Psoas muscle (tissue), 8 donors: ENCODE results near the gene CLBA1. TPM values are rescaled to one million over a fixed set of nuclear protein-coding genes. Genes with fewer than 3 reads are reported as not detected.

Experiments used
- ATAC-seq, 4 donors: fragments of 200-7000 bp; cut with Tn5 transposase; one replicate each; pipeline ENCODE4 v1.9.1; 2020; ENCODE audit warnings: moderate library complexity in 3 of 4, mild to moderate bottlenecking in 2 of 4
- DNase-seq, 2 donors: peaks; one replicate each; pipeline ENCODE4 v3.0.0-alpha.2; 2020
- H3K27ac ChIP-seq: fragments of 200-600 bp; one replicate; pipeline ENCODE4 v1.8.0; 2022
- H3K27me3 ChIP-seq, 3 donors: fragments of 200-600 bp in 1 of 3; one replicate each; pipeline versions ENCODE4 v1.6.1 to v1.8.0; 2013 to 2022; ENCODE audit warnings: low read length in 2 of 3, mild to moderate bottlenecking in 2 of 3, moderate library complexity in 1 of 3; ENCODE audit not compliant: insufficient read depth in 3 of 3
- H3K36me3 ChIP-seq, 2 donors: fragments of 200-600 bp in 1 of 2; one replicate each; pipeline versions ENCODE4 v1.6.1 to v1.8.0; 2013 to 2022; ENCODE audit warnings: low read depth in 1 of 2, mild to moderate bottlenecking in 1 of 2, moderate library complexity in 1 of 2; ENCODE audit not compliant: insufficient read depth in 1 of 2
- H3K4me1 ChIP-seq: fragments of 200-600 bp; one replicate; pipeline ENCODE4 v1.8.0; 2022
- H3K4me3 ChIP-seq: fragments of 200-600 bp; one replicate; pipeline ENCODE4 v1.8.0; 2022; ENCODE audit warnings: mild to moderate bottlenecking
- H3K9me3 ChIP-seq: fragments of 200-600 bp; one replicate; pipeline ENCODE4 v1.8.0; 2022
- CTCF ChIP-seq: fragments of 200-600 bp; IDR thresholded peaks from one replicate; pipeline ENCODE4 v1.8.0; 2022; ENCODE audit warnings: antibody characterized with exemption
- WGBS, 3 donors: extraction: QIAGEN DNeasy Blood & Tissue Kit; methylation state at CpG; one replicate each; pipeline versions ENCODE4 v1.1.6 to v1.1.7; 2013; 5-methylcytosine and 5-hydroxymethylcytosine counted together
- intact Hi-C, 2 donors: fragments of 100-400 bp; cut with DNase I; formaldehyde crosslinking; loops; one replicate each; pipeline versions ENCODE4 v1.11.0 to v1.14.2; 2022
- polyA plus RNA-seq, 3 donors: library from polyadenylated mRNA; stranded (reverse); fragments of 200-250 nt; gene quantifications; one replicate each; pipeline ENCODE4 v1.2.3, GENCODE V29; 2013
- total RNA-seq, 4 donors: library from RNA; stranded (reverse); fragmentation: NEBNext Ultra II Directional in 2 of 4; extraction: Animal tissue kit (Norgen Biotek cat#: 25700) in 2 of 4; gene quantifications; one replicate each; pipeline versions ENCODE4 v1.2.1 to v1.2.4, GENCODE V29; 2021 to 2023
- donor health status: healthy with polysubstance abuse.
- donor health status: DM: no; HTN: no; CAD: no; lungs with moderate emphysema.
- donor health status: Bipolar disorder and iron deficiency.
- donor health status: healthy.
- donor health status: DM: yes; HTN: yes; CAD: no.
- donor health status: DM: no; HTN: no; CAD: no.
- donor health status: DM: no; HTN: no; CAD: no.
- donor health status: DM: yes; HTN: yes; CAD: no.

The CLBA1 gene
- total and polyA plus RNA-seq, 7 donors = 1.3 to 6.8 (median 1.7) TPM

GRCh38 chr14:104991896-104992230 lies 6.3 kb downstream of the CLBA1 start:
- WGBS, 3 donors = 97 to 99% (median 98%) methylated on average over 31 to 34 of the region's 34 CpGs
- no peak overlapping the region for H3K4me3 ChIP-seq
- no peaks in the 10 kb centered on the region for H3K27me3 ChIP-seq
- H3K27ac ChIP-seq = no peak overlapping the region
- no peaks in the 10 kb centered on the region for H3K9me3 ChIP-seq
- H3K4me1 ChIP-seq = peaks cover 1% of the 10 kb centered on the region
- TF ChIP-seq CTCF = no peak
- ATAC-seq = no peak
- intact Hi-C loops = no loop called here
- DNase-seq = no peak
- H3K36me3 ChIP-seq = no peaks in the 10 kb centered on the region

GRCh38 chr14:104992501-104992900 lies 6.9 kb downstream of the CLBA1 start:
- ATAC-seq = no peak
- intact Hi-C loops = no loop called here
- Histone ChIP-seq H3K4me1 (no peaks in the 10 kb centered on the region), H3K36me3 (no peaks in the 10 kb centered on the region), H3K4me3 (no peak overlapping the region), H3K27me3 (no peaks in the 10 kb centered on the region), H3K27ac (no peak overlapping the region), H3K9me3 (no peaks in the 10 kb centered on the region)
- TF ChIP-seq CTCF = no peak
- WGBS, 3 donors = 93 to 96% (median 96%) methylated on average over 11 of the region's 11 CpGs
- DNase-seq = no peak

GRCh38 chr14:104993306-104993705 lies 7.7 kb downstream of the CLBA1 start:
- Histone ChIP-seq H3K4me1 (no peaks in the 10 kb centered on the region), H3K36me3 (no peaks in the 10 kb centered on the region), H3K4me3 (no peak overlapping the region), H3K27ac (no peak overlapping the region), H3K27me3 (no peaks in the 10 kb centered on the region), H3K9me3 (no peaks in the 10 kb centered on the region)
- no peak for DNase-seq
- no peak for ATAC-seq
- 74 to 79% (median 77%) methylated on average over 12 of the region's 12 CpGs for WGBS, 3 donors
- intact Hi-C loops = no loop called here
- TF ChIP-seq CTCF = no peak

- H3K27me3 ChIP-seq = no peaks in the 10 kb centered on the region
- no peaks in the 10 kb centered on the region for H3K9me3 ChIP-seq
- H3K4me3 ChIP-seq = no peak overlapping the region
- no peaks in the 10 kb centered on the region for H3K4me1 ChIP-seq
- DNase-seq = no peak
- TF ChIP-seq CTCF = no peak
- H3K36me3 ChIP-seq = no peaks in the 10 kb centered on the region
- no peak overlapping the region for H3K27ac ChIP-seq
- intact Hi-C loops = no loop called here
- 53 to 78% (median 59%) methylated on average over 22 of the region's 22 CpGs for WGBS, 3 donors
- ATAC-seq = no peak
Measured at GRCh38 chr14:104993808-104994591, 8.4 kb downstream of the CLBA1 start.

GRCh38 chr14:104994978-104995377 lies 9.4 kb downstream of the CLBA1 start:
- no peaks in the 10 kb centered on the region for H3K36me3 ChIP-seq
- H3K4me3 ChIP-seq = no peak overlapping the region
- no peaks in the 10 kb centered on the region for H3K9me3 ChIP-seq
- WGBS, 3 donors = 59 to 75% (median 68%) methylated on average over 6 of the region's 6 CpGs
- no peaks in the 10 kb centered on the region for H3K4me1 ChIP-seq
- no peaks in the 10 kb centered on the region for H3K27me3 ChIP-seq
- DNase-seq = no peak
- no peak overlapping the region for H3K27ac ChIP-seq
- no peak for ATAC-seq
- TF ChIP-seq CTCF = no peak
- intact Hi-C loops = no loop called here
